Measurements from ENCODE around the gene EVI5L. TPM values are rescaled to one million over a fixed set of nuclear protein-coding genes. Genes with fewer than 3 reads are reported as not detected.

EVI5L gene
- polyA plus RNA-seq, 1 experiment = 11.7 TPM

GRCh38 chr19:7822910-7823515 lies 7.0 kb upstream of the EVI5L start:
- H3K4me3 ChIP-seq (ENCODE audit: low read depth, low read length) = no peak overlapping the region
- no peaks in the 10 kb centered on the region for H3K27me3 ChIP-seq (ENCODE audit: control insufficient read depth, insufficient read depth, low read length)
- no peaks in the 10 kb centered on the region for H3K36me3 ChIP-seq (ENCODE audit: control insufficient read depth, insufficient read depth, low read length)
- TF ChIP-seq CTCF (IDR thresholded peaks at IDR 0.05; ENCODE audit: insufficient read depth, low read depth, low read length) = no peak
- CTCF ChIA-PET = no interaction called here
- DNase-seq (ENCODE audit: low read depth) = no peak
- POLR2A ChIA-PET = no interaction called here

GRCh38 chr19:7823686-7824301 lies 6.2 kb upstream of the EVI5L start:
- no peak overlapping the region for H3K4me3 ChIP-seq (ENCODE audit: low read depth, low read length)
- no peak for TF ChIP-seq CTCF (IDR thresholded peaks at IDR 0.05; ENCODE audit: insufficient read depth, low read depth, low read length)
- ChIA-PET POLR2A (no interaction called here), CTCF (no interaction called here)
- no peak for DNase-seq (ENCODE audit: low read depth)
- no peaks in the 10 kb centered on the region for H3K36me3 ChIP-seq (ENCODE audit: control insufficient read depth, insufficient read depth, low read length)
- no peaks in the 10 kb centered on the region for H3K27me3 ChIP-seq (ENCODE audit: control insufficient read depth, insufficient read depth, low read length)

GRCh38 chr19:7829166-7829520 lies 875 bp upstream of the EVI5L start:
- no peak for TF ChIP-seq CTCF (IDR thresholded peaks at IDR 0.05; ENCODE audit: insufficient read depth, low read depth, low read length)
- DNase-seq (ENCODE audit: low read depth) = no peak

GRCh38 chr19:7830272-7830771 lies 304 bp downstream of the EVI5L start:
- ChIA-PET CTCF (interaction anchor here (2.9 kb wide), 1 partner anchor 23 kb away, joined by 13 read pairs; no protein-coding TSS in a partner anchor), POLR2A (no interaction called here)
- no peak for TF ChIP-seq CTCF (IDR thresholded peaks at IDR 0.05; ENCODE audit: insufficient read depth, low read depth, low read length)
- Histone ChIP-seq H3K27me3 (ENCODE audit: control insufficient read depth, insufficient read depth, low read length) (no peaks in the 10 kb centered on the region), H3K4me3 (ENCODE audit: low read depth, low read length) (peak overlapping the region; percentile 83), H3K36me3 (ENCODE audit: control insufficient read depth, insufficient read depth, low read length) (no peaks in the 10 kb centered on the region)
- DNase-seq (ENCODE audit: low read depth) = no peak

More at GRCh38 chr19:7829166-7829520, 875 bp upstream of the EVI5L start:
- CTCF ChIA-PET = interaction anchor here (0.5 to 1.0 kb wide), 2 partner anchors 23 to 260 kb away, joined by 3 read pairs; no protein-coding TSS in a partner anchor
- Histone ChIP-seq H3K36me3 (ENCODE audit: control insufficient read depth, insufficient read depth, low read length) (no peaks in the 10 kb centered on the region), H3K4me3 (ENCODE audit: low read depth, low read length) (peak overlapping the region; percentile 31), H3K27me3 (ENCODE audit: control insufficient read depth, insufficient read depth, low read length) (no peaks in the 10 kb centered on the region)
- POLR2A ChIA-PET = interaction anchor here (0.5 kb wide), 1 partner anchor 9 kb away, joined by 3 read pairs; no protein-coding TSS in a partner anchor

- DNase-seq (ENCODE audit: low read depth) = no peak
- CTCF ChIA-PET = interaction anchor here (0.6 to 2.9 kb wide), 3 partner anchors 22 to 477 kb away, joined by 3 to 13 read pairs (median 7); no protein-coding TSS in a partner anchor
- H3K36me3 ChIP-seq (ENCODE audit: control insufficient read depth, insufficient read depth, low read length) = no peaks in the 10 kb centered on the region
- H3K4me3 ChIP-seq (ENCODE audit: low read depth, low read length) = peak overlapping the region; percentile 83
- no peak for TF ChIP-seq CTCF (IDR thresholded peaks at IDR 0.05; ENCODE audit: insufficient read depth, low read depth, low read length)
- POLR2A ChIA-PET = no interaction called here
- H3K27me3 ChIP-seq (ENCODE audit: control insufficient read depth, insufficient read depth, low read length) = no peaks in the 10 kb centered on the region
These were observed 805 bp downstream of the EVI5L start for GRCh38 chr19:7830823-7831222.

Measured in BJ (cell line).